A549 (cell line): ENCODE results near the gene CD27. TPM values are rescaled to one million over a fixed set of nuclear protein-coding genes. Genes with fewer than 3 reads are reported as not detected.

Experiments used
- ATAC-seq, 2 experiments: fragments of 200-7000 bp in 1 of 2; fragments of >200 bp in 1 of 2; cut with Nextera tagmentation in 1 of 2; cut with Tn5 transposase in 1 of 2; 3 replicates each; pipeline versions ENCODE4 v1.8.0 to v1.9.1; 2018 to 2020; ENCODE audit warnings: mild to moderate bottlenecking in 1 of 2, moderate library complexity in 1 of 2
- CTCF ChIA-PET: fragments of 300-600 bp; sonication (Branson Sonifier 250); formaldehyde crosslinking; extraction: SDS; loops from one replicate; lab custom pipeline; 2021; ENCODE audit warnings: antibody characterized with exemption, inconsistent platforms; lab: Yijun Ruan, JAX
- POLR2A ChIA-PET: fragments of 350-600 bp; formaldehyde crosslinking; extraction: SDS; loops from one replicate; lab custom pipeline; 2021; ENCODE audit warnings: antibody characterized with exemption, inconsistent platforms; lab: Yijun Ruan, JAX
- DNase-seq, 2 experiments: peaks; one replicate each; pipeline versions ENCODE4 v3.0.0 to v3.0.0-alpha.2; 2011 to 2016; ENCODE audit warnings: low read depth in 1 of 2, low spot score in 1 of 2
- FAIRE-seq: peaks from 2 replicates; lab custom pipeline; 2011; peaks lifted over from hg19 to GRCh38; lab: Jason Lieb, UNC
- H3K27ac ChIP-seq, 2 experiments: fragments of >200 bp; sonication (Bioruptor Twin); formaldehyde crosslinking; 3 replicates each; pipeline ENCODE4 v1.5.1; 2016 to 2017
- H3K4me1 ChIP-seq: fragments of >200 bp; sonication (Bioruptor Twin); formaldehyde crosslinking; 3 replicates; pipeline ENCODE4 v1.6.1; 2016
- H3K4me2 ChIP-seq: fragments of >200 bp; sonication (Bioruptor Twin); formaldehyde crosslinking; 3 replicates; pipeline ENCODE4 v1.6.1; 2016
- H3K4me3 ChIP-seq: fragments of >200 bp; sonication (Bioruptor Twin); formaldehyde crosslinking; 3 replicates; pipeline ENCODE4 v1.5.1; 2016
- H3K9me3 ChIP-seq: fragments of >200 bp; sonication (Bioruptor Twin); formaldehyde crosslinking; 3 replicates; pipeline ENCODE4 v1.6.1; 2016
- ATOH8 ChIP-seq: fragments of 250-450 bp; sonication (Bioruptor Pico); IDR thresholded peaks from 2 replicates; pipeline ENCODE4 v1.5.0; 2020; ENCODE audit warnings: low read depth, mild to moderate bottlenecking, moderate library complexity
- CBX2 ChIP-seq: fragments of 200-600 bp; sonication (generic); IDR thresholded peaks from 2 replicates; pipeline ENCODE4 v1.6.1; 2016; ENCODE audit warnings: low read depth, mild to moderate bottlenecking, borderline replicate concordance
- CBX8 ChIP-seq: fragments of 200-600 bp; sonication (generic); IDR thresholded peaks from 2 replicates; pipeline ENCODE4 v1.6.1; 2016
- CEBPB ChIP-seq, 2 experiments: fragments of >200 bp in 1 of 2; sonication (Bioruptor Twin) in 1 of 2; formaldehyde crosslinking in 1 of 2; IDR thresholded peaks; 2 replicates each; pipeline ENCODE4 v1.6.1; 2012 to 2016
- EHF ChIP-seq: fragments of 250-450 bp; sonication (Bioruptor Pico); IDR thresholded peaks from 2 replicates; pipeline ENCODE4 v1.5.0; 2020; ENCODE audit warnings: mild to moderate bottlenecking
- EHMT2 ChIP-seq: fragments of 200-600 bp; sonication (generic); IDR thresholded peaks from 2 replicates; pipeline ENCODE4 v1.6.1; 2016; ENCODE audit warnings: antibody characterized with exemption, low read depth, mild to moderate bottlenecking, moderate library complexity
- FOSL2 ChIP-seq, 2 experiments: fragments of 450-650 bp in 1 of 2; fragments of >200 bp in 1 of 2; sonication (Bioruptor Twin) in 1 of 2; formaldehyde crosslinking; IDR thresholded peaks; 2 replicates each; pipeline versions ENCODE4 v1.5.0 to v1.6.1; 2016 to 2020; ENCODE audit warnings: mild to moderate bottlenecking in 1 of 2, moderate library complexity in 1 of 2
- FOXS1 ChIP-seq: fragments of 250-450 bp; sonication (Bioruptor Pico); IDR thresholded peaks from 2 replicates; pipeline ENCODE4 v1.5.0; 2020; ENCODE audit warnings: mild to moderate bottlenecking, moderate library complexity
- GATA3 ChIP-seq: IDR thresholded peaks from 2 replicates; pipeline ENCODE4 v1.6.1; 2012; ENCODE audit warnings: borderline replicate concordance
- HEYL ChIP-seq: fragments of 250-450 bp; sonication (Bioruptor Pico); IDR thresholded peaks from 2 replicates; pipeline ENCODE4 v1.8.0; 2021; ENCODE audit warnings: mild to moderate bottlenecking, moderate library complexity
- HOXA7 ChIP-seq: fragments of 250-450 bp; sonication (Bioruptor Pico); IDR thresholded peaks from 2 replicates; pipeline ENCODE4 v1.5.0; 2020; ENCODE audit warnings: mild to moderate bottlenecking, moderate library complexity
- KDM1A ChIP-seq: fragments of 200-600 bp; sonication (generic); IDR thresholded peaks from 2 replicates; pipeline ENCODE4 v1.6.1; 2016; ENCODE audit warnings: low read depth, mild to moderate bottlenecking
- KDM5A ChIP-seq: fragments of 200-600 bp; sonication (generic); IDR thresholded peaks from 2 replicates; pipeline ENCODE4 v1.6.1; 2016; ENCODE audit warnings: antibody characterized with exemption, mild to moderate bottlenecking
- MAZ ChIP-seq: fragments of 150-350 bp; IDR thresholded peaks from 2 replicates; pipeline ENCODE4 v1.6.1; 2014; ENCODE audit warnings: antibody characterized with exemption, low read depth, low read length, borderline replicate concordance
- MYC ChIP-seq: IDR thresholded peaks from 2 replicates; pipeline ENCODE4 v1.6.1; 2012; ENCODE audit warnings: mild to moderate bottlenecking, inconsistent platforms, low read length, improper control_type of control experiment, borderline replicate concordance
- POLR2A ChIP-seq: IDR thresholded peaks from 2 replicates; pipeline ENCODE4 v1.6.1; 2012; ENCODE audit warnings: mild to moderate bottlenecking, low read length
- RAD21 ChIP-seq, 2 experiments: fragments of >200 bp in 1 of 2; sonication (Bioruptor Twin) in 1 of 2; formaldehyde crosslinking in 1 of 2; IDR thresholded peaks in 1 of 2; conservative IDR thresholded peaks in 1 of 2; 2 replicates in 1 of 2; 3 replicates in 1 of 2; pipeline ENCODE4 v1.6.1; 2012 to 2018; ENCODE audit warnings: inconsistent platforms in 1 of 2
- RNF2 ChIP-seq: fragments of 200-600 bp; sonication (generic); IDR thresholded peaks from 2 replicates; pipeline ENCODE4 v1.6.1; 2016; ENCODE audit warnings: low read depth, mild to moderate bottlenecking, antibody characterized with exemption, moderate library complexity, borderline replicate concordance
- SMC3 ChIP-seq: fragments of >200 bp; sonication (Bioruptor Twin); formaldehyde crosslinking; IDR thresholded peaks from 3 replicates; pipeline ENCODE4 v1.6.1; 2018; ENCODE audit warnings: inconsistent platforms
- SREBF2 ChIP-seq: fragments of 450-650 bp; IDR thresholded peaks from 2 replicates; pipeline ENCODE4 v1.6.1; 2014; ENCODE audit warnings: mild to moderate bottlenecking, moderate library complexity
- TFCP2L1 ChIP-seq: fragments of 250-450 bp; sonication (Bioruptor Pico); IDR thresholded peaks from 2 replicates; pipeline ENCODE4 v1.5.0; 2021; ENCODE audit warnings: mild to moderate bottlenecking
- TP53 ChIP-seq: fragments of 250-450 bp; sonication (Bioruptor Pico); IDR thresholded peaks from 2 replicates; pipeline ENCODE4 v1.5.0; 2021; ENCODE audit warnings: mild to moderate bottlenecking, moderate library complexity
- ZC3H11A ChIP-seq: fragments of 450-650 bp; IDR thresholded peaks from 2 replicates; pipeline ENCODE4 v1.6.1; 2014; ENCODE audit warnings: antibody characterized with exemption, mild to moderate bottlenecking
- ZFP36 ChIP-seq: fragments of 450-650 bp; IDR thresholded peaks from 2 replicates; pipeline ENCODE4 v1.6.1; 2014; ENCODE audit warnings: borderline replicate concordance; ENCODE audit not compliant: partially characterized antibody
- ZNF302 ChIP-seq: fragments of 250-450 bp; sonication (Bioruptor Pico); IDR thresholded peaks from 2 replicates; pipeline ENCODE4 v1.9.0; 2021; ENCODE audit warnings: inconsistent platforms, mild to moderate bottlenecking, moderate library complexity
- WGBS: methylation state at CpG from one replicate; pipeline ENCODE4 v1.1.6; 2017; ENCODE audit errors: missing lambda C conversion rate; 5-methylcytosine and 5-hydroxymethylcytosine counted together
- polyA plus RNA-seq, 4 experiments: library from polyadenylated mRNA; depleted of rRNA in 3 of 4; stranded (reverse); fragments of >200 nt; fragmentation: RNase III in 1 of 4; extraction: RNeasy Plus Mini Kit Qiagen cat#74134 plus additional on column Dnase treatment in 1 of 4; gene quantifications; 2 replicates in 3 of 4; 3 replicates in 1 of 4; pipeline ENCODE4 v1.2.3, GENCODE V29; 2011 to 2017
- TF ChIP-seq, protein P1 (sequence below): IDR thresholded peaks from 2 replicates; pipeline ENCODE4 v1.6.1; 2012
- TF ChIP-seq, protein P2 (sequence below): fragments of >200 bp; sonication (Bioruptor Twin); formaldehyde crosslinking; IDR thresholded peaks from 3 replicates; pipeline ENCODE4 v1.6.1; 2016

Gene CD27
- polyA plus RNA-seq, 2 of the 4 experiments (the other 2 are of a cell fraction): not detected

GRCh38 chr12:6399884-6400644, 44.7 kb upstream of the CD27 start:
- WGBS: 83% methylated on average over 7 of the region's 7 CpGs
- Histone ChIP-seq H3K9me3 (no peaks in the 10 kb centered on the region), H3K27ac (no peak overlapping the region), H3K4me2 (no peak overlapping the region), H3K4me3 (no peak overlapping the region), H3K4me1 (no peaks in the 10 kb centered on the region)
- FAIRE-seq (no peak), ATAC-seq (no peak), DNase-seq (no peak)
- POLR2A ChIA-PET: no interaction called here
- CTCF ChIA-PET: interaction anchor here (0.7 to 1.7 kb wide), 6 partner anchors 23 to 164 kb away, joined by 3 to 7 read pairs (median 3); no protein-coding TSS in a partner anchor
- TF ChIP-seq ZC3H11A (no peak), HEYL (CRISPR knock-in tag) (no peak), TP53 (CRISPR knock-in tag) (no peak), FOSL2 (IDR thresholded peaks at IDR 0.05) (no peak), FOSL2 (CRISPR knock-in tag; IDR thresholded peaks at IDR 0.05) (no peak), KDM5A (no peak), CBX2 (no peak), ZNF302 (CRISPR knock-in tag) (no peak), FOXS1 (no peak), TFCP2L1 (CRISPR knock-in tag) (no peak), KDM1A (no peak), ATOH8 (CRISPR knock-in tag) (no peak), POLR2A (no peak)

GRCh38 chr12:6404390-6404789, 40.4 kb upstream of the CD27 start:
- ATAC-seq: no peak
- CTCF ChIA-PET: interaction anchor here (0.6 to 1.3 kb wide), 2 partner anchors 34 to 61 kb away, joined by 3 to 6 read pairs; no protein-coding TSS in a partner anchor
- no peak for DNase-seq
- no peak for FAIRE-seq
- POLR2A ChIA-PET: no interaction called here
- TF ChIP-seq SMC3: no peak
- TF ChIP-seq RAD21 (conservative IDR thresholded peaks at IDR 0.05 in 1 of 2, IDR thresholded peaks at IDR 0.05 in 1 of 2): no peak
- no peak for TF ChIP-seq CBX8
- no peak for TF ChIP-seq SREBF2
- TF ChIP-seq EHF (CRISPR knock-in tag): no peak
- no peak for TF ChIP-seq CEBPB (IDR thresholded peaks at IDR 0.05)
- TF ChIP-seq ZFP36: no peak
- WGBS: 95% methylated on average over 5 of the region's 5 CpGs
- Histone ChIP-seq H3K4me2 (no peak overlapping the region), H3K4me1 (no peaks in the 10 kb centered on the region), H3K27ac (no peak overlapping the region), H3K4me3 (no peak overlapping the region), H3K9me3 (peaks cover 7% of the 10 kb centered on the region; the same call in 2 of the 3 replicates)

GRCh38 chr12:6405963-6406362, 38.8 kb upstream of the CD27 start:
- no peak for FAIRE-seq
- DNase-seq: no peak

More at GRCh38 chr12:6405963-6406362, 38.8 kb upstream of the CD27 start:
- H3K4me3 ChIP-seq: no peak overlapping the region
- ChIA-PET CTCF (interaction anchor here (0.9 to 1.0 kb wide), 2 partner anchors 17 to 132 kb away, joined by 3 to 4 read pairs; no protein-coding TSS in a partner anchor), POLR2A (no interaction called here)
- 91% methylated on average over 6 of the region's 6 CpGs for WGBS
- H3K27ac ChIP-seq: no peak overlapping the region
- H3K4me1 ChIP-seq: no peaks in the 10 kb centered on the region
- H3K9me3 ChIP-seq: peaks cover 10% of the 10 kb centered on the region; the same call in 2 of the 3 replicates
- H3K4me2 ChIP-seq: no peak overlapping the region
- no peak for ATAC-seq
- no peak for TF ChIP-seq TFCP2L1 (CRISPR knock-in tag)
- TF ChIP-seq GATA3: no peak
- TF ChIP-seq ATOH8 (CRISPR knock-in tag): no peak
- no peak for TF ChIP-seq MAZ
- TF ChIP-seq EHMT2: no peak
- TF ChIP-seq, protein P1, sequence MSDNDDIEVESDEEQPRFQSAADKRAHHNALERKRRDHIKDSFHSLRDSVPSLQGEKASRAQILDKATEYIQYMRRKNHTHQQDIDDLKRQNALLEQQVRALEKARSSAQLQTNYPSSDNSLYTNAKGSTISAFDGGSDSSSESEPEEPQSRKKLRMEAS: no peak
- TF ChIP-seq RAD21 (conservative IDR thresholded peaks at IDR 0.05 in 1 of 2, IDR thresholded peaks at IDR 0.05 in 1 of 2): no peak
- TF ChIP-seq, protein P2, sequence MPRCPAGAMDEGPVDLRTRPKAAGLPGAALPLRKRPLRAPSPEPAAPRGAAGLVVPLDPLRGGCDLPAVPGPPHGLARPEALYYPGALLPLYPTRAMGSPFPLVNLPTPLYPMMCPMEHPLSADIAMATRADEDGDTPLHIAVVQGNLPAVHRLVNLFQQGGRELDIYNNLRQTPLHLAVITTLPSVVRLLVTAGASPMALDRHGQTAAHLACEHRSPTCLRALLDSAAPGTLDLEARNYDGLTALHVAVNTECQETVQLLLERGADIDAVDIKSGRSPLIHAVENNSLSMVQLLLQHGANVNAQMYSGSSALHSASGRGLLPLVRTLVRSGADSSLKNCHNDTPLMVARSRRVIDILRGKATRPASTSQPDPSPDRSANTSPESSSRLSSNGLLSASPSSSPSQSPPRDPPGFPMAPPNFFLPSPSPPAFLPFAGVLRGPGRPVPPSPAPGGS: no peak
- no peak for TF ChIP-seq RNF2
- no peak for TF ChIP-seq POLR2A
- TF ChIP-seq CBX2: no peak
- TF ChIP-seq SMC3: no peak
- no peak for TF ChIP-seq TP53 (CRISPR knock-in tag)
- no peak for TF ChIP-seq MYC
- TF ChIP-seq ZC3H11A: no peak
- TF ChIP-seq HOXA7 (CRISPR knock-in tag): no peak
- TF ChIP-seq CEBPB (IDR thresholded peaks at IDR 0.05): no peak
- TF ChIP-seq, all 56 proteins: peak for 0
